K562 treated with DMSO at 1 percent for 48 hours (cell line): ENCODE results near the gene G6PC2. TPM values are rescaled to one million over a fixed set of nuclear protein-coding genes. Genes with fewer than 3 reads are reported as not detected.

Source experiments
- total RNA-seq: library from RNA; unstranded; fragments of 300-600 nt; gene quantifications from 2 replicates; pipeline ENCODE4 v1.2.3, GENCODE V29; 2022; ENCODE audit warnings: low replicate concordance; ENCODE audit errors: extremely low read depth

The G6PC2 gene
- total RNA-seq: not detected in 2 replicates

DNA sequence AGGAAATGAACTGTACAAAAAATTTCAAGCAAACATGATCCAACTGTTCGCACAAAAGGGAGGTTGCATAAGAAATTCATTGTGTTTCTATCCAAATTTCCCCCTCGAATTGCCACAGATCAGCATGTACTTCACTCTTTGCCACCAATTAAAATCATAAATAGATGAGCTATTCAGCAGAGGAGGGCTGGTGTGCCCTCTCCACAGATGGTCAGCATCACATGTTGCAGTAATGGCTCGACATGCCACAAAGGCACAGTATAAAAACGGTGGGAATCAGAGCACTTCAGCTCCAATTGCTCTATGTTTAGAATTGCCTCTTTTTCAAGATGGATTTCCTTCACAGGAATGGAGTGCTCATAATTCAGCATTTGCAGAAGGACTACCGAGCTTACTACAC, at the start of gene G6PC2:
TSS of gene G6PC2 (plus strand) at position 289 of the 400 bp plus-strand sequence. CDS start at position 330, 41 bp downstream.

DNA sequence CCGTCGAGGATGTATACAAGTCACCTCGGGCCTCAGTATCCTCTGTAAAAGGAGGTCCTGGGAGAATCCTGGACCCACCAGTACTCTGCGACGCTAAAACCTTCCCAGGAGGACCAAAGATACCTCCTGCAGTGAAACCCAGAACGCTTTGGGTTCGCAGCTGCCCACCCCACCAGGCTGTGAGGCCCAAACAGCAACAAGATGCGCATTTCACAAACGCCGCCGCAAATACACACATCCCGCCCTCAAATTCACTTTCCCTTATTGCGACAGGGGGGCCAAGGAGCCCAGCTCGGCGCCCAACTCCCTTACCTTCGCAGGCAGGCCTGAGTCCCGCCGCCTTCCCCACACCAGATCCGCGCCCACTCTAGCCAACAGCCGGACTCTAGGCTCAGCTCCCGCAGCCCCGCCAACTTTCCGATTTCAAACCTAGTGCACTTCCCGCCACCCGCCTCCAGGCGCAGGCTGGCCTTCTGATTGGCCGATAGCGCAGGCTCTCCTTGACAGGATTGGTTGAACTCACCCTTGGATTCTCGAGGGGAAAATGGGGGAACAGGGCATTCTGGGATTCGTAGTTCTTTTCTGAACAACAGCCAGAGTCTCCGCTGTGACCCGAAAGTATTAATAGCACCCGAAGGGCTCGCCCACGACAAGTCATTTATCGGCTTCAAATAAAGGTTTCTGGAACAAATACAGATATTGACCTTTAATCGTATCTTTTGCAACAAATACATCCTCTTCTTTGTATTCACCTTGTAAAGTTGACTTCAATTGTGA, 10.9 kb upstream of the G6PC2 start, which contains the start of gene SPC25:
TSS of gene SPC25 (minus strand) at position 425 of the 777 bp plus-strand sequence. CDS start 911 bp downstream, outside the sequence.

Other genes starting within 250 kb of the G6PC2 start
- not detected in 2 replicates for gene NOSTRIN, start 98.7 kb upstream of the G6PC2 start, total RNA-seq
- gene SPC25, start 10.9 kb upstream of the G6PC2 start, total RNA-seq: not detected in 2 replicates
- not detected in 2 replicates for gene ABCB11, start 130.0 kb downstream of the G6PC2 start, total RNA-seq
- gene DHRS9, start 168.3 kb downstream of the G6PC2 start, total RNA-seq: not detected in 2 replicates